T47D (cell line): Measurements from ENCODE around the gene COX14.

ENCODE experiments used
- DNase-seq, 2 experiments: peaks; one replicate each; pipeline versions ENCODE4 v3.0.0 to v3.0.0-alpha.2; 2011 to 2012; ENCODE audit warnings: low read depth in 1 of 2, low spot score in 1 of 2
- JUND ChIP-seq: IDR thresholded peaks from 2 replicates; pipeline ENCODE4 v1.6.1; 2012; ENCODE audit warnings: low read depth
- in situ Hi-C: cut with HindIII; loops from 2 replicates; pipeline ENCODE4 v1.10.0; 2016; ENCODE audit warnings: low sequenced_read_pairs, low pct_unique_long_range_greater_than_20kb

COX14 gene

GRCh38 chr12:50088577-50089335 lies 23.3 kb upstream of the COX14 start:
- no peak for TF ChIP-seq JUND
- peak; percentile 68 to 88 for DNase-seq
- in situ Hi-C loops, result no loop called here

GRCh38 chr12:50089730-50090129 lies 22.3 kb upstream of the COX14 start:
- no peak for DNase-seq
- no peak for TF ChIP-seq JUND

DNA sequence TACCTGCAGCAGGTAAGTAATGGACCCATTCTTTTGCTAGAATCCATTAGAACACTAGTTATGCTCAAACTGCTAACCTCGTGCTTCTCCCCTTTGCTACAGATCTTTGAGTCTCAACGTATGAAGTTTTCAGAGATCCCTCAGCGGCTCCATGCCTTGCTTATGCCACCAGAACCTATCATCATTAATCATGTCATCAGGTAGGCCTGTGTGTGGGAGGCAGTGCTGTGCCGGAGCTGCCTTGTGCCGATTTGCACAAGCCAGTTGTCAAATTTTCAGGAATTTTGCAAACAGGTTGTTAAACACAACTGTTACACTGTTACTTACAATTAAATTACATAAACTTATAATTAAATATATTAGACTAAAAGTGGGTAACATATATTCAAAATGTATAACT lies 21.6 kb upstream of the COX14 start:
- no peak for DNase-seq
- no peak for TF ChIP-seq JUND
- in situ Hi-C loops, result no loop called here

More at GRCh38 chr12:50089730-50090129, 22.3 kb upstream of the COX14 start:
- in situ Hi-C loops, result no loop called here

DNA sequence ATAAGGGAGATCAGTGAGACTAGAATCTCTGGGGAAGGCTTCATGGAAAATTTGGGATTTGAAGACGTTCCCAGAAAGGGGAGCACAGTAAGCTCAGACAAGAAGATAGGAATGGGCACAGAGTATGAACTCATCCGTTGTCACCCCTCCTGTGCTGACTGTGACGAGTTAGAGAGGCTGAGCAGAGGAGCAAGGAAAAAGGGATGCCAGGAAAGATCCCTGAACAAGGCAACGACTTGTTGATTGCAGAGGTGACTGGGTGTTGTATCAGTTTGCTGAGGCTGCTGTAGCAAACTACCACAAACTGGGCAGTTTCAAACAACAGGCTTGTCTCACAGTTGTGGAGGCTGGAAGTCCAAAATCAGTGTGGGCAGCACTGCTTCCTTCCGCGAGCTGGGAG lies 14.1 kb upstream of the COX14 start:
- DNase-seq, result no peak
- in situ Hi-C loops, result no loop called here
- no peak for TF ChIP-seq JUND

GRCh38 chr12:50099302-50100008 lies 12.6 kb upstream of the COX14 start:
- in situ Hi-C loops, result no loop called here

GRCh38 chr12:50100561-50100960 lies 11.5 kb upstream of the COX14 start:
- no peak for DNase-seq
- no peak for TF ChIP-seq JUND
- in situ Hi-C loops, result no loop called here

More at GRCh38 chr12:50099302-50100008, 12.6 kb upstream of the COX14 start:
- DNase-seq, result no peak
- no peak for TF ChIP-seq JUND

GRCh38 chr12:50101663-50102062 lies 10.4 kb upstream of the COX14 start:
- DNase-seq, result peak; percentile 26 to 63
- no peak for TF ChIP-seq JUND
- in situ Hi-C loops, result no loop called here

DNA sequence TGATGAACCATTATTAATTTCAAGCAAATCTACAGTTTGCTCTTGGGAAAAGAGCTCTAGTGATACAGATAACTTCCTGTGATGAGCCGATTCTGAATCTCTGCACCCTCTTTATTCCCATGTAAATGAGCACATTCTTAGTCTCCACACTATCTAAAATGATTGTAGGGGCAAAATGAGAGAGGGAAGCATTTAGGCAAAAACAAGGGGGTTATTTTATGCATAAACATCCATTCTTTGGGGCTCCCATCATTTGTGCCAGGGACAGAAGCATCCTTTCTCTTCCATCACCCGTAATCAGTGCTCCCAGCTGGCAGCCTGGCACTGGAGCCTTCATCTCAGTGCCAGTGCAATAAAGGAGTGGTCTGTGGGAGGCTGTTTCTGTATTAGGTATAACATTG lies 9.9 kb upstream of the COX14 start:
- in situ Hi-C loops, result no loop called here
- no peak for DNase-seq
- no peak for TF ChIP-seq JUND

- no peak for TF ChIP-seq JUND
- DNase-seq, result no peak
- in situ Hi-C loops, result no loop called here
Measured at GRCh38 chr12:50102646-50103309, 9.3 kb upstream of the COX14 start.

- no peak for TF ChIP-seq JUND
- DNase-seq, result no peak
- in situ Hi-C loops, result no loop called here
Measured at GRCh38 chr12:50103351-50103750, 8.7 kb upstream of the COX14 start.

DNA sequence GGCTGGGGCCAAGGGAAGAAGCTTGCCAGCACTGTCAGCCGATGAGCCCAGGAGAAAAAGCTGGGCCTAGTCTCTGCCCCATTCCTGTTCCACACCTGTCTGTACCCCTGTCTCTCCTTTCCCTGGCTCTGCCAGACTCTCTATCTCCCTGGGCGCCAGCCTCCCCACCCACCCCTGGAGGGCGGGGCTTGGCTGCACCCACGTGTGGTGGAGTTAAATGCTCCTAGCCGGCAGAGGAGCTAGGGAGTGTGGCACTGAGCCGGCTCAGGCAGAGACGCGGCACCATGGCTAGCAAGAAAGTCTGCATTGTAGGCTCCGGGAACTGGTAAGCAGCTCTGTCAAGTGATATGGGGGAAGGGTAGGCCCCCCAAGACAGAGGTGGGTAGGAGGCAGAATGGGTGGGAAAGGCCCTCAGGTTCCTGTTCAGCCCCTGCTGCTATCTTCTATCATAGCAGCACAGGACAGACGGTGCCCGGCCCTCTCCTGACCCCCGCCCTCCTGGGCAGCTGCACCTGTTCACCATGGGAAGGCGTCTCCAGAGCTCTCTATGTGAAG lies 8.2 kb upstream of the COX14 start, which contains the start of gene GPD1:
TSS of gene GPD1 (plus strand) at position 242 of the 555 bp plus-strand sequence. CDS start at position 285, 43 bp downstream.
- in situ Hi-C loops, result no loop called here
- DNase-seq, result peak; percentile 78 to 81
- TF ChIP-seq JUND, result no peak
